NCI-H460 (cell line): Measurements from ENCODE around the gene PAM. TPM values are rescaled to one million over a fixed set of nuclear protein-coding genes. Genes with fewer than 3 reads are reported as not detected.

Experiments used
- DNase-seq: peaks from one replicate; pipeline ENCODE4 v3.0.0-alpha.2; 2016; ENCODE audit warnings: low read depth; ENCODE audit errors: extremely low read depth
- total RNA-seq: library from RNA; depleted of rRNA; stranded (reverse); fragments of >200 nt; shearing (Covaris generic); gene quantifications from 2 replicates; pipeline ENCODE4 v1.2.3, GENCODE V29; 2014

Gene PAM
- total RNA-seq, 1 experiment from 2014 or later: 83.3 TPM

GRCh38 chr5:102777099-102777498 lies 22.0 kb downstream of the PAM start:
- DNase-seq: no peak

DNA sequence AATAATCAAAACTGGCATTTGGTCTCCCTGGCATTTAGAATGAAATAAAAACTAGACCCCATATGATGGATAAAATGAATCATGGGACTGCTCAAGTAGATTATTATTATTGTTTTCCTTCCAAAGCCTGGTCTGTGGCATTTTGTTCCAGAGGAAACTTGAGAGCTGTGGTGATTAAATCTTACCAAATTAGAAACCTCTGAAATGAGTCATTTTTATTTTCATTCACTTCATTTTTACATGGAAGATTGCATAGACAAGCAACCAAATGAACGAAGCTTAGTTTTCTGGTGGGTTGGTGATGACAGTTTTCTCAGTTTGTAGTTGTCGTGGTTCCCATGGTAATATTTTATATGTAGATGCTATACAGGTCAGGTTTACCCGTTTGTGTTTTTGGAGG lies 23.4 kb downstream of the PAM start:
- DNase-seq: no peak

GRCh38 chr5:102781359-102781758 lies 26.3 kb downstream of the PAM start:
- DNase-seq: no peak

GRCh38 chr5:102781786-102782185 lies 26.7 kb downstream of the PAM start:
- no peak for DNase-seq

GRCh38 chr5:102782217-102782872 lies 27.2 kb downstream of the PAM start:
- DNase-seq: peak; percentile 21

GRCh38 chr5:102787134-102787533 lies 32.0 kb downstream of the PAM start:
- DNase-seq: no peak

GRCh38 chr5:102788788-102789187 lies 33.7 kb downstream of the PAM start:
- DNase-seq: no peak

DNA sequence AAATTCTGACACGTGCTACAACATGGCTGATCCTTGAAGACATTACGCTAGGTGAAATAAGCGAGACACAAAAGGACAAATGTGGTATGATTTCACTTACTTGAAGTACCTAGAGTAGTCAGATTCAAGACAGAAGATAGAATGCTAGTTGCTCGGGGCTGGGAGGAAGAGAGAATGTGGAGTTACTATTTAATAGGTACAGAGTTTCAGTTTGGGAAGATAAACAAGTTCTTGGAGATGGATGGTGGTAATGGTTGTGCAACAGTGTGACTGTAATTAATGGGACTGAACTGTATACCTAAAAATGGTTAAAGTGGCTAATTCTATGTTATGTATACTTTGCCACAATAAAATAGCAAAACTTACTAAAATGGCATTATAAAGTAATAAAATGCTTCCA lies 34.4 kb downstream of the PAM start:
- no peak for DNase-seq

DNA sequence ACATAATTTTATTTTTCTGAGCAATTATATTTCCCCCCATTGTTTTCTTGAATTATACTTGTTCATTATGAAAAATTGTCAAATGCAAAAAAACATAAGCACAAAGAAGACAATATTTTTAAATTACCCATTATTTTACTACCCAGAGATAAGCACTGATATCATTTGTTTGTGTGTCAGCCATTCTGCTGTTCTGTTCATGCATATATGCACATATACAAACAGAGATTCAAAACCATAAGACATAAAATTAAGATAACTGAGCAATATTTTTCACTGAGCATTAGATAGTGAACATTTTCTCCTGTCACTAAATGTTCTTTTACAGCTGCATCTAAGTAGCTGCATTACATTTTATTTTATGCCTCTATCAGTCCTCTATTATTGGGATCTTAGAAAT lies 35.6 kb downstream of the PAM start:
- no peak for DNase-seq

GRCh38 chr5:102792705-102793104 lies 37.6 kb downstream of the PAM start:
- DNase-seq: peak; percentile 11

DNA sequence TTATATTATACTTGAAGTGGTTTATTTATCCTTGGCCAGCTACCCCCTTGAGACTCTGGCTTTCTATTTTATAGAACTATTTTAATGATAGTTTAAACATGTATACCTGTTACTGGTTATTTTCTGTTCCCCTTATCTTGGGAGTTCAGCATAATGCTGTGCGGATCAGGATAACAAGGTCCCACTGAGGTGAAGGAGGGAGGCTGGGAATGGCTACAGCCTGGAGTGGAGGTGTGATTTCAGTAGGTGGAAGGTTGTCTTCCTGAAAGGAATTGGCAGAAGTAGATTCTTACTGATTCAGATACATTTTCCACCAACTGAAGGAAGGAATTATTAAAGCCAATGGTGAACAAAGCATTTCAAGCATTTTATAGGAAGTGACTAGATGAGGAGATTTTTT lies 38.9 kb downstream of the PAM start:
- no peak for DNase-seq

DNA sequence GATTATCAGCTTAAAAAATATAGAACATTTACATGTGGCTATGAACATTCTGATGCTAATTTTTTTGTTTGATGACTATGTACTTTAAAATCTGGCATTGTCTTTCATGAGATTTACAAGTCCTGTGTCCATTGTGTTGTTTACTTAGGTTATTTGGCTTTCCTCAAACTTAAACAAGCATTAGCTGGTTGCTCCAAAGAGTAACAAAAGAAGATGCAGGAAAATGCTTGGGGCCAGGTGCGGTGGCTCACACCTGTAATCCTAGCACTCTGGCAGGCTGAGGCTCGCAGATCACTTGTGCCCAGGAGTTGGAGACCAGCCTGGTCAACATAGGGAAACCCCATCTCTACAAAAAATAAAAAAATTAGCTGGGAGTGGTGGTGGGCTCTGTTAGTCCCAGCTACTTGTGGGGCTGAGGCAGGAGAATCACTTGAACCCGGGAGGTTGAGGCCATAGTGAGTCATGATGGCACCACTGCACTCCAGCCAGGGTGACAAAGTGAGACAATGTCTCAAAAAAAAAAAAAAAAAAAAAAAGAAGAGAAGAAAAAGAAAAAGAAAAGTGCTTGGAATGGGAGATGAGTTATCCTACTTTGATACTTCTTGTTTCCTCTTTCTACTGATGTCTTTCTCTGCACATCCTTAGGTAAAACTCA lies 39.7 kb downstream of the PAM start:
- no peak for DNase-seq

DNA sequence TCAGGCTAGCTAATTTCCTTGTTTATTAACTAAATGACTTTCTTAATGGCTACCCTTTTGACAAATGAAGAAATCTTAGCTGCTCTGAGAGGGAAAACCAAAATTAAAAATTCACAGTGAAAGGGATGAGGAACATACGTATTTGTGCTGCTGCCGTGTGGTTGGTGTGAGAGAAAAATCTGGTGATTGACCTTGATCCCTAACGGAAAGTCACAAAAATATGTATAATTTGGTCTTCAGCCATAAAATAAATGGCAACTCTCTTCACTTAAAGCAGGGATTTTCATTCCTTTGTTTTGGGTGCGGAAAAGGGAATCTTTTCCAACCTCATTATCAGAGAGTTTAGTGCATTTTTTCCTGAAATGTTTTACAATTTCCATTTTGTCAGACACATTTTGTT lies 40.4 kb downstream of the PAM start:
- no peak for DNase-seq

GRCh38 chr5:102796009-102796408 lies 40.9 kb downstream of the PAM start:
- DNase-seq: no peak

- no peak for DNase-seq
Observed at GRCh38 chr5:102796498-102796897, 41.4 kb downstream of the PAM start.

GRCh38 chr5:102797322-102797884 lies 42.3 kb downstream of the PAM start:
- DNase-seq: no peak

DNA sequence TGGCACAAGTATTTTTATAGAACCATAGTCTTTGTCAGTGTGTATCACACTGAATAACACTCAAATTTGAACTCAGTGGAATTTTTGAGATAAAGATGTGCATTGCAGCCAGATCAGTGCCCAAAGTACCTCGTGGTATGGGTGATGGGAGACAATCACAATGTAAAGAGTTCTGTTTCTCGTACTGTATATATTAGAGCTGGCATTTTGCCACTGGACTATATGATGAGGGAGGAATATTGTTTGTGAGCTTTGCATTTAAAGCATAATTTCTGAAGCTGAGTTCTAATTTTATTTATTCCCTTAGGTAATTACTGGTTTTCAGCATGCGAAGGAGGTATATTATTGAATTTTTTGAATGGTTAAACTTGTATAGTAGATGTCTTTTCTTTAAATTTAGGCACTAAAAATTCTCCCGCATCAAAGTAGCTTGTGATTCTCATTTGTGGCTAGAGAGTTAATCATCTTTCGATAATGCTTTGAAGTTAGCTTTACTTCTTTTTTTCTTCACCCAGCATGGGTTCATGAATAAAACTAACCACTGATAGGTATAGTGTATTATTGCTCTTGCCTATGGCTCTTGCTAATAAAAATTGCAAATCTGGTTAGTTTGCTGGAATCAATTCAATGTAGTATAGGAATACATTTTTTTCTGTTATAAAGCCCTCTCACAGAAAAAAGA lies 43.1 kb downstream of the PAM start:
- no peak for DNase-seq

- no peak for DNase-seq
Observed at GRCh38 chr5:102799017-102799416, 43.9 kb downstream of the PAM start.

GRCh38 chr5:102800427-102800826 lies 45.3 kb downstream of the PAM start:
- DNase-seq: no peak

- no peak for DNase-seq
Observed at GRCh38 chr5:102801371-102801770, 46.3 kb downstream of the PAM start.

- DNase-seq: no peak
Observed at GRCh38 chr5:102802708-102803458, 47.8 kb downstream of the PAM start.
